Gastroesophageal sphincter (tissue), 4 donors: Measurements from ENCODE around the gene C4B. TPM values are rescaled to one million over a fixed set of nuclear protein-coding genes. Genes with fewer than 3 reads are reported as not detected.

Source experiments
- ATAC-seq: fragments of 150-250 bp; one replicate; pipeline ENCODE4 v1.9.1; 2016; ENCODE audit warnings: mild to moderate bottlenecking, moderate library complexity
- H3K27ac ChIP-seq, 4 donors: fragments of 200-600 bp; sonication (generic) in 3 of 4; 1 replicate in 3 of 4; 2 replicates in 1 of 4; pipeline ENCODE4 v1.5.1; 2016 to 2019
- H3K27me3 ChIP-seq: fragments of 200-600 bp; sonication (generic); one replicate; pipeline ENCODE4 v1.5.1; 2019
- H3K36me3 ChIP-seq, 2 donors: fragments of 200-600 bp; sonication (generic); one replicate each; pipeline ENCODE4 v1.5.1; 2019; ENCODE audit warnings: control low read depth in 1 of 2
- H3K4me1 ChIP-seq, 3 donors: fragments of 200-600 bp; sonication (generic); 1 replicate in 2 of 3; 2 replicates in 1 of 3; pipeline ENCODE4 v1.5.1; 2016 to 2019; ENCODE audit warnings: control low read depth in 2 of 3
- H3K4me3 ChIP-seq, 2 donors: fragments of 200-600 bp; sonication (generic); one replicate each; pipeline ENCODE4 v1.5.1; 2019; ENCODE audit warnings: mild to moderate bottlenecking in 1 of 2, moderate library complexity in 1 of 2
- H3K9me3 ChIP-seq, 3 donors: fragments of 200-600 bp; sonication (generic); one replicate each; pipeline ENCODE4 v1.5.1; 2017 to 2019; ENCODE audit warnings: control low read depth in 2 of 3
- CTCF ChIP-seq, 4 experiments: fragments of 200-600 bp in 2 of 4; fragments of 450-650 bp in 2 of 4; sonication (generic) in 1 of 4; IDR thresholded peaks; one replicate each; pipeline ENCODE4 v1.5.1; 2017 to 2019; ENCODE audit warnings: antibody characterized with exemption in 4 of 4, mild to moderate bottlenecking in 2 of 4, moderate library complexity in 2 of 4
- EP300 ChIP-seq: sonication (generic); formaldehyde crosslinking; IDR thresholded peaks from one replicate; pipeline ENCODE4 v1.6.1; 2017; ENCODE audit warnings: antibody characterized with exemption, mild to moderate bottlenecking
- POLR2A ChIP-seq, 2 donors: fragments of 450-650 bp; IDR thresholded peaks; one replicate each; pipeline ENCODE4 v1.6.1; 2017; ENCODE audit warnings: antibody characterized with exemption in 2 of 2, mild to moderate bottlenecking in 2 of 2, moderate library complexity in 1 of 2
- POLR2AphosphoS5 ChIP-seq: sonication (generic); formaldehyde crosslinking; IDR thresholded peaks from one replicate; pipeline ENCODE4 v1.6.1; 2017; ENCODE audit warnings: antibody characterized with exemption
- WGBS, 2 donors: methylation state at CpG; one replicate each; pipeline ENCODE4 v1.1.5; 2018; ENCODE audit warnings: low coverage in 1 of 2; 5-methylcytosine and 5-hydroxymethylcytosine counted together
- total RNA-seq, 4 donors: library from RNA; depleted of rRNA; stranded (reverse); fragments of >200 nt; gene quantifications; one replicate each; pipeline ENCODE4 v1.1.0, GENCODE V29; 2016

Gene C4B
- total RNA-seq, 4 donors from 2014 or later = 45.6 to 259 (median 82.1) TPM

DNA sequence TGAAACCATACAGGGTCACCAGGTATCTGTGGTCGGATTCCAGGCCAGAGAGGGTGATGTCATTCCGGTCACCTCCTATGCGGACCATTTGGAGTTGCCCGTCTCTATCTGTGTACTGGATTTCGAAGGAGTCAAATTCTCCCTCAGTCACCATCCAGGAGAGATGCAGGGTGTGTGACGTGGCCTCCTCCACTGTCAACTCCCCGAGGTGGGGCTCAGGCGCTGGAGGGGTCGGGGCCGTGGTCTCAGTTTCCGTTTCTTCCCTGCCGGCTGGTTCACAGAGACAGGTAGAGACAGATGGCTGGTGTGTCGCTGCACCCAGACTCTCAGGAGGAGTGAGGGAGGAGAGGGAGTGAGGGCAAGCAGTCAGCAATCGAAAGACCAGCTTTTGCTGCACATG, 54.3 kb downstream of the C4B start:
- H3K4me1 ChIP-seq = peaks cover 0 to 6% (median 0%) of the 10 kb centered on the region in 3 donors
- H3K9me3 ChIP-seq = no peaks in the 10 kb centered on the region
- H3K4me3 ChIP-seq = no peak overlapping the region
- H3K36me3 ChIP-seq = peaks cover 0 to 91% of the 10 kb centered on the region in 2 donors
- H3K27ac ChIP-seq = no peak overlapping the region
- ATAC-seq = no peak
- no peak for TF ChIP-seq POLR2AphosphoS5
- TF ChIP-seq CTCF (IDR thresholded peaks at IDR 0.05) = no peak
- TF ChIP-seq POLR2A (IDR thresholded peaks at IDR 0.05) = no peak
- no peak for TF ChIP-seq EP300
- WGBS, 2 donors = 40 to 100% methylated on average over 1 of the region's 14 CpGs
- H3K27me3 ChIP-seq = no peaks in the 10 kb centered on the region

DNA sequence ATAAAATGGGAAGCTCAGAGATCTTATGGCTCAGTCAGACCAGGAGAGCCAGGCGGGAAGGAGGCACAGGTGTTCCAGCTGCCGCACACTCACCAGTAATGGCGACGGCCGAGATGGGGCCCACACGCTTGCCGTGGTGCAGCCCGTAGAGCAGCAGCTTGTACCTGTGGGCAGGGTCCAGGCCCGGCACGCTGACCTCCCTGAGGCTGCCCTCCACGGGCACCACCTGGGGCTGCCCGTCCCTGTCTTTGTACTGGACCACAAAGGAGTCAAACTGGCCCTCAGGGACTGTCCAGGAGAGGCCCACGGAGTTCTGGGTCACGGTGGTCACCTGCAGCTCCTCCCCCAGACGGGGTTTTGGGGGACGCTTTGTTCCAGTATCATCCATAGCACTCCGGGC, 54.9 kb downstream of the C4B start:
- Histone ChIP-seq H3K4me1 (peaks cover 0 to 6% (median 0%) of the 10 kb centered on the region in 3 donors), H3K27ac (peak overlapping the region in 2 of 4 donors; percentile 70 to 79), H3K27me3 (no peaks in the 10 kb centered on the region), H3K36me3 (peaks cover 0 to 91% of the 10 kb centered on the region in 2 donors), H3K4me3 (no peak overlapping the region), H3K9me3 (no peaks in the 10 kb centered on the region)
- no peak for ATAC-seq
- TF ChIP-seq POLR2A (IDR thresholded peaks at IDR 0.05) (no peak), CTCF (IDR thresholded peaks at IDR 0.05) (no peak), EP300 (no peak), POLR2AphosphoS5 (no peak)
- 87 to 93% methylated on average over 2 to 3 of the region's 17 CpGs for WGBS, 2 donors

DNA sequence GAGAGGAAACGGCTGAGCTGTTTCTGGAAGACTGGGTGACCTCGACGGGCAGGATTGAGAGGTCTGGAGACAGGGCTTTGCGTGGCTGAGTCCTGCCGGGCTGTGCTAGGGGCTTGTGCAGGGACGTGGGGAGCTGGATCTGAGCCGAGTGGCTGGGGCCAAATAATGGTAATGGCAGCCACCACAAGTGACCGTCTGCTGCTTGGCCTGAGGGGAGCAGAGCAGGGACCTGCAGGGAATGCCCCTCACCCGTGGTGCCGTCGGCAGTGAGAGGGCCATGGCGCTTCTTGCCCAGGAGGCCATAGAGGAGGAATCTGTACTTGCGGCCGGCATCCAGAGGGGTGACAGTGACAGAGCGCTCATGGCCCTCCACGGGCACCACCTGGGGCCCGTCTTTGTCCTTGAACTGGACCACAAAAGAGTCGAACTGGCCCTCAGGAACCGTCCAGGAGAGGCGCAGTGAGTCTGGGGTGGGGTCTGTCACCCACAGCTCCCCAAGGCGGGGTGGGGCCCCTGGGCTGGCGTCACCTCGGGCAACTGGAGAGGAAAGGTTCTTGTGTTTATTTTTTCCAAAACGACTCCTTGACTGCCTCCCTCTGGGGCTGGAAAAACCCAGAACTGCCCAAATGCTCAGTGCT, 55.4 kb downstream of the C4B start:
- TF ChIP-seq CTCF (IDR thresholded peaks at IDR 0.05) = no peak
- no peak for TF ChIP-seq POLR2A (IDR thresholded peaks at IDR 0.05)
- no peak for TF ChIP-seq POLR2AphosphoS5
- TF ChIP-seq EP300 = no peak
- H3K9me3 ChIP-seq = no peaks in the 10 kb centered on the region
- ATAC-seq = no peak
- peak overlapping the region in 3 of 4 donors; percentile 40 to 79 (median 70) for H3K27ac ChIP-seq
- H3K4me1 ChIP-seq = peaks cover 0 to 6% (median 0%) of the 10 kb centered on the region in 3 donors
- H3K36me3 ChIP-seq = peaks cover 0 to 92% of the 10 kb centered on the region in 2 donors
- H3K27me3 ChIP-seq = no peaks in the 10 kb centered on the region
- no peak overlapping the region for H3K4me3 ChIP-seq
- 54 to 92% methylated on average over 5 of the region's 24 CpGs for WGBS, 2 donors

DNA sequence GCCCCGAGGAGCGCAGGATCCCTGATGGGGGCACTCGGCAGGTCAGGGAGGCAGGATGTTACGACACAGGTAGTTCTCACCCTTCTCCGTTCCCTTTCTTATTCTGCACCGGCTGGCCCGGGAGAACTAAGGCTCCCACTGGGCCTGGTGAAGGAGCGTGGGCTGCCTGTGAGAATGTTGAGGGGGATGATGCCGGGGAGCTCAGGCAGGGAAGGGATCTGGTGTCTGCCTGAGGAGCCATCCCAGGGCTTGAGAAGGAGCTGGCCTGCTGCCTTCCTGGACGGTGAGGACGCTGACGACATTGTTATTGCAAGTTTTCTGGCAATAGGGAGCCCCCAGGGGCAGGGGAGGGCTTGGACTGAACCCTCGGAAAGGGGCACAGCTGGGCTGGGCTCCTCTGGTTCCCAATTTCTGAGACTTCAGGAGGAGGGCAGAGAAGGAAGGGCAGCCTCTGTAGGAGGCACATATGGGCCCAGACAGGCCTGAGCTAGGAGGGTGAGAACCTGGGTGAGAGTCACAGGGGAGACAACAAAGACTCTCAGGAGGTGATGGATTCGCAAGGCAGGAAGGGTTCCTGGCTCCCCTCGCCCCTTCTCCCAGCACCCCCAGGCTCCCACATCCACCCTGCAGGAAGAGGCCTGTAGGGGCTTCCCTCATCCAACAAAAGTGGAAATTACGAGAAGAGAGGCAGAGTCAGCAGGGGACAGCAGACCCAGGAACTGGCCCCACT, 56.4 kb downstream of the C4B start:
- peak; percentile 74 for ATAC-seq
- Histone ChIP-seq H3K4me3 (no peak overlapping the region), H3K27me3 (no peaks in the 10 kb centered on the region), H3K36me3 (peaks cover 0 to 94% of the 10 kb centered on the region in 2 donors), H3K4me1 (peaks cover 0 to 6% (median 4%) of the 10 kb centered on the region in 3 donors), H3K9me3 (no peaks in the 10 kb centered on the region), H3K27ac (peak overlapping the region in 3 of 4 donors; percentile 40 to 79 (median 70))
- WGBS, 2 donors = 44 to 71% methylated on average over 4 to 7 of the region's 16 CpGs
- TF ChIP-seq POLR2AphosphoS5 (no peak), CTCF (IDR thresholded peaks at IDR 0.05) (no peak), POLR2A (IDR thresholded peaks at IDR 0.05) (no peak), EP300 (no peak)
